ENCODE results near the gene GAL. TPM values are rescaled to one million over a fixed set of nuclear protein-coding genes. Genes with fewer than 3 reads are reported as not detected.

Gene GAL
- total and polyA plus RNA-seq, 4 experiments from 2014 or later: not detected

DNA sequence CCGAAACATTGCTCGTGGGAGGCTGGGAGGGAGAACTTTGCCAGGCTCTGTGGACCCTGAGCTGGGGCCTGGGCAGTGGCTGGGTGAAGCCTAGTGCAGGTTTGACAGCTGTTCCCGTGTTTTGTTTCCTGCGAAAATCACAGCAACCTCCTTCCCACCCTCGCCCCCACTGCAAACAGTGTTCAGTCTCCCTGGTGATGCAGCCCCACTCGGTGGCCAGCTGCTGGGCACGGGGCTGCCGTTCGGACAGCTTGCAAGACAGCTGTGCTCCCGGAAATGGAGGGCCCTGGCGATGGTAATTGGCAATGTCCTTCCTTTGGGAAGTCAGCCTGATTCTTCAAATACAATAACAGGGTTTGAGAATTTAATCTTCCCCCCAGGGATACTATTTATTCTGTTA is 10.4 kb upstream of the GAL start:
- Histone ChIP-seq H3K4me3 (ENCODE audit: low read length in 2 of 2) (no peak overlapping the region), H3K27ac (ENCODE audit: low read depth, low read length) (no peak overlapping the region), H3K27me3 (ENCODE audit: insufficient read depth, low read length) (no peaks in the 10 kb centered on the region), H3K4me1 (ENCODE audit: insufficient read depth, low read length) (no peaks in the 10 kb centered on the region), H3K36me3 (ENCODE audit: insufficient read depth, low read length) (no peaks in the 10 kb centered on the region), H3K9me3 (ENCODE audit: control insufficient read depth in 1 of 2, low read length in 2 of 2) (no peaks in the 10 kb centered on the region)
- Mint-ChIP-seq H3K27me3 (peaks cover 5% of the 10 kb centered on the region in 2 donors), H3K4me3 (no peak overlapping the region), H3K9me3 (peaks cover 0 to 5% (median 0%) of the 10 kb centered on the region in 8 donors), H3K27ac (no peak overlapping the region), H3K36me3 (no peaks in the 10 kb centered on the region), H3K4me1 (no peaks in the 10 kb centered on the region)
- ChIA-PET POLR2A (ENCODE audit: partially characterized antibody) (no interaction called here), CTCF (ENCODE audit: partially characterized antibody) (interaction anchor here (1.0 kb wide), 1 partner anchor 17 kb away, joined by 3 read pairs; no protein-coding TSS in a partner anchor)
- no peak for DNase-seq
- intact Hi-C loops (cut with micrococcal nuclease): no loop called here

DNA sequence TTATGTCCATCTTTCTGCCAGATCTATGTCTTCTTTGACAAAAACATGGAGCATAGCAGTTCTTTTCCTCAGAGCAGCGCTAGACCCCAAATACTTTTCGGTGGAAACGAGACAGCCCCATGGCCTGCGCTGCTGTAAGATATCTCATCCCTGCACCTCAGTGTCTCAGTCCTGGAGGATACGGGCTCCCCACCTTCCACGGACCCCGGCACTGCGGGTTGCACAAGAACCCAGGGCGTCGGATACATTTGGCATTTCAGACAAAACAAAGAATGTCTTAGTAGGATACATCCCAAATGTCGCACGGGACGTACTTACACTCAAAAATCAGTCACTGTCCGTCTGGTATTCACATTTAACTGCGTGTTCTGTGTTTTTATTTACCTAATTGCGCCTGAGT is 9.9 kb upstream of the GAL start:
- DNase-seq: no peak
- H3K9me3 Mint-ChIP-seq: peaks cover 0 to 5% (median 0%) of the 10 kb centered on the region in 8 donors
- H3K9me3 ChIP-seq (ENCODE audit: control insufficient read depth in 1 of 2, low read length in 2 of 2): no peaks in the 10 kb centered on the region
- H3K4me1 ChIP-seq (ENCODE audit: insufficient read depth, low read length): no peaks in the 10 kb centered on the region
- ChIA-PET CTCF (ENCODE audit: partially characterized antibody) (interaction anchor here (1.0 kb wide), 1 partner anchor 16 kb away, joined by 3 read pairs; no protein-coding TSS in a partner anchor), POLR2A (ENCODE audit: partially characterized antibody) (no interaction called here)
- peaks cover 5% of the 10 kb centered on the region in 2 donors for H3K27me3 Mint-ChIP-seq
- H3K27me3 ChIP-seq (ENCODE audit: insufficient read depth, low read length): no peaks in the 10 kb centered on the region
- intact Hi-C loops (cut with micrococcal nuclease): no loop called here
- H3K4me3 Mint-ChIP-seq: no peak overlapping the region
- H3K27ac ChIP-seq (ENCODE audit: low read depth, low read length): no peak overlapping the region
- no peaks in the 10 kb centered on the region for H3K4me1 Mint-ChIP-seq
- H3K36me3 ChIP-seq (ENCODE audit: insufficient read depth, low read length): no peaks in the 10 kb centered on the region
- H3K36me3 Mint-ChIP-seq: no peaks in the 10 kb centered on the region
- peak overlapping the region in 1 of 7 donors; percentile 59 for H3K27ac Mint-ChIP-seq
- H3K4me3 ChIP-seq (ENCODE audit: low read length in 2 of 2): no peak overlapping the region

DNA sequence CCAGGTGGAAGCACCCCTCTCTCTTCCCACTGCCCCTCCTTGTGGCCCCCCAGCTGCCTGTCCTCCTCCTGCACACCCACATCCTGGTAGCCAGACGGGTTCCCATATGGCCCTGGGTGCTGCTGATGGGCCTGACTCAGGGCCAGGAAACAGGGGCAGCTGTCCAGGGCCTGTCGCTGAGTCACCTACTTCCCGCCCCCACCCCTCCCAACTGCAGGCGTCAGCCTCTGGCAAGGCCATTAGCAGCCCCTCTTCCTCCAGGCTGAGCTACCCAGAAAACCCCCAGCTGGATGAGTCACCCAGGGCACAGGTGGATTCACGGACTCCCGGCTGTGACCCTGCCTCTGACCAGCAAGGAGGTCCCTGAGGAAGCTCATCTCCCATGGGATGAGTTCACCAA is 6.9 kb upstream of the GAL start:
- Mint-ChIP-seq H3K36me3 (no peaks in the 10 kb centered on the region), H3K4me3 (no peak overlapping the region), H3K4me1 (peaks cover 0 to 1% (median 0%) of the 10 kb centered on the region in 4 donors), H3K27me3 (peaks cover 5 to 7% of the 10 kb centered on the region in 2 donors), H3K9me3 (peaks cover 0 to 5% (median 0%) of the 10 kb centered on the region in 8 donors), H3K27ac (no peak overlapping the region)
- no peaks in the 10 kb centered on the region for H3K9me3 ChIP-seq (ENCODE audit: control insufficient read depth in 1 of 2, low read length in 2 of 2)
- POLR2A ChIA-PET (ENCODE audit: partially characterized antibody): no interaction called here
- H3K27me3 ChIP-seq (ENCODE audit: insufficient read depth, low read length): peaks cover 2% of the 10 kb centered on the region
- intact Hi-C loops (cut with micrococcal nuclease): no loop called here
- H3K4me3 ChIP-seq (ENCODE audit: low read length in 2 of 2): no peak overlapping the region
- H3K36me3 ChIP-seq (ENCODE audit: insufficient read depth, low read length): no peaks in the 10 kb centered on the region
- CTCF ChIA-PET (ENCODE audit: partially characterized antibody): interaction anchor here (0.7 kb wide), 1 partner anchor 14 kb away, joined by 3 read pairs; no protein-coding TSS in a partner anchor
- H3K4me1 ChIP-seq (ENCODE audit: insufficient read depth, low read length): no peaks in the 10 kb centered on the region
- H3K27ac ChIP-seq (ENCODE audit: low read depth, low read length): no peak overlapping the region
- DNase-seq: no peak

DNA sequence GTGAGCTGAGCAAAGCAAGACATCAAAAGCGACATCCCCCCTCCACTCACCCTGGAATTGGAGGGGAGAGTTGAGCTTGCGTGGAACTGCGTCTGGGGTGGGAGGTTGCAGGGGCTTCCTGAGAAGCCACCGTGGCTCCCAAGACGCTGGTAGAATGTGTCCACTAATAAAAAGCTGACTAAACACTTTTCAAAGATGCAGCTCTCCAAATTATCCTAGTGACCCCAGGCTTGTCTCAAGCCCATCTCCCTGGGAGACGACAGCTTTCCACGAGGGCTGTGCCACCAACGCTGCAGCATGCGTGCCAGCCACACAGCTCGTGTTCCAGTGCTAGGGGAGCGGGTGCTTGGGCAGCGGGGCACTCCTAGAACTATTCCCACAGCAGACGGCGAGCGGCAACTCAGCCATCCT is 6.3 kb upstream of the GAL start:
- H3K27ac Mint-ChIP-seq: no peak overlapping the region
- intact Hi-C loops (cut with micrococcal nuclease): no loop called here
- no peaks in the 10 kb centered on the region for H3K36me3 Mint-ChIP-seq

DNA sequence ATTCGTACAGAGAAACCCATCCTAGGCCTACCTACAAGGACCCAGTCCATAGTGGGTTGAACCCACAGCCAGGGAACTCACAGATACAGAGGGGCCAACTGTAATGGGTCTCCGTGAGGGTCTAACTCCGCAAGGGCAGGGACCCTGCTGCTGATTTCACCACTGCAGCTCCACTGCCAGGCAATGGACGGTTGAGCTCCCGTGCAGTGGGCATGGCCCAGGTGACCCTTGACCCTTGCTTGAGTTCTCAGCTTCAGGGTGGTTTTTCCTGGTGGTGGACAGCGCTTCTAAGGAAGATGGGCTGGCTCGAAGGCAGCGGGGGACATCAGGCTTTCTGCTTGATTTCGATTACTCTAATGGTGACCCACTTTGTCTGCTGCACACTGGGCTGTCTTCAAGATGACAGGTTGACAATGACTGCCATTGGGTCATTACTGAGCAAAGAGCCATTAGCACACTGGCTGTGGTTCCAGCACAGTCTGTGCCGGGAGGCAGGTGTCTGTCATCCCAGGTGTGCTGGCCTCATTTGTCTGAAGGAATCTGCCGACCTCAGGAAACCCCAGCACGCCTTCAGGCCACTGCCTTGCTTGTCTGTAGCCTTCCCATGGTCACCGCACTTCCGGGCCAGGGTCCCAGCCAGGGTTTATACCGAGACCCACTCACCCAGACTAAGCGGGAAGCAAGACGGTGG is 3.7 kb upstream of the GAL start:
- Mint-ChIP-seq H3K27me3 (peaks cover 13 to 14% of the 10 kb centered on the region in 2 donors), H3K4me1 (peaks cover 0 to 7% (median 1%) of the 10 kb centered on the region in 4 donors), H3K36me3 (no peaks in the 10 kb centered on the region), H3K9me3 (no peaks in the 10 kb centered on the region), H3K27ac (no peak overlapping the region), H3K4me3 (no peak overlapping the region)
- Histone ChIP-seq H3K4me3 (ENCODE audit: low read length in 2 of 2) (no peak overlapping the region), H3K36me3 (ENCODE audit: insufficient read depth, low read length) (no peaks in the 10 kb centered on the region), H3K9me3 (ENCODE audit: control insufficient read depth in 1 of 2, low read length in 2 of 2) (no peaks in the 10 kb centered on the region), H3K27me3 (ENCODE audit: insufficient read depth, low read length) (peaks cover 23% of the 10 kb centered on the region), H3K27ac (ENCODE audit: low read depth, low read length) (no peak overlapping the region), H3K4me1 (ENCODE audit: insufficient read depth, low read length) (no peaks in the 10 kb centered on the region)
- ChIA-PET POLR2A (ENCODE audit: partially characterized antibody) (no interaction called here), CTCF (ENCODE audit: partially characterized antibody) (no interaction called here)
- intact Hi-C loops (cut with micrococcal nuclease): no loop called here
- no peak for DNase-seq

More for the DNA sequence above, 6.3 kb upstream of the GAL start:
- H3K4me1 Mint-ChIP-seq: peaks cover 0 to 1% (median 0%) of the 10 kb centered on the region in 4 donors
- H3K27me3 Mint-ChIP-seq: peaks cover 10% of the 10 kb centered on the region in 2 donors
- ChIA-PET CTCF (ENCODE audit: partially characterized antibody) (no interaction called here), POLR2A (ENCODE audit: partially characterized antibody) (no interaction called here)
- no peak overlapping the region for H3K4me3 Mint-ChIP-seq
- Histone ChIP-seq H3K27me3 (ENCODE audit: insufficient read depth, low read length) (peaks cover 8% of the 10 kb centered on the region), H3K36me3 (ENCODE audit: insufficient read depth, low read length) (no peaks in the 10 kb centered on the region), H3K9me3 (ENCODE audit: control insufficient read depth in 1 of 2, low read length in 2 of 2) (no peaks in the 10 kb centered on the region), H3K27ac (ENCODE audit: low read depth, low read length) (no peak overlapping the region), H3K4me3 (ENCODE audit: low read length in 2 of 2) (no peak overlapping the region), H3K4me1 (ENCODE audit: insufficient read depth, low read length) (no peaks in the 10 kb centered on the region)
- no peak for DNase-seq
- peaks cover 0 to 2% (median 0%) of the 10 kb centered on the region in 8 donors for H3K9me3 Mint-ChIP-seq

DNA sequence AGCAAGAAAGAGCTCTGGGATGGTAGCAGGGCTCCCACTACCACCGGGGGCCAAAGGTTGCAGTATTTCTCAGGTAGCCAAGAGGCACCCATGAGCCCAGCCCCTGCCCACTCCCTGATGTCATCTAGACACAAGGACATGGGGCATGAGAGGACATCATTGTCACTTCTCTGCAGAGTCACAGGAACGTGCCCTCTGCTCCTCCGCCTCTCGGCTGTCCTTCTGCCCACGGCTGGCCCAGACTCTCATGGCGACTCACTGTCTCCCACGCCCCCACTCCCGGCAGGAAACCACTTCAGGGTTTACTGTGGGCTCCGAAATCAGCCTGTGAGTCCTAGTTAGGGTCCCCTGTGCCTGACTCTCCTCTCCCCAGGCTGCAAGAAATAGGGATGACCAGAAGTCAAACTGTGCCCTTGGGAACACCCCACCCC is 1.8 kb upstream of the GAL start:
- Histone ChIP-seq H3K27ac (ENCODE audit: low read depth, low read length) (no peak overlapping the region), H3K4me1 (ENCODE audit: insufficient read depth, low read length) (no peaks in the 10 kb centered on the region), H3K4me3 (ENCODE audit: low read length in 2 of 2) (no peak overlapping the region), H3K9me3 (ENCODE audit: control insufficient read depth in 1 of 2, low read length in 2 of 2) (no peaks in the 10 kb centered on the region), H3K27me3 (ENCODE audit: insufficient read depth, low read length) (peaks cover 23% of the 10 kb centered on the region), H3K36me3 (ENCODE audit: insufficient read depth, low read length) (no peaks in the 10 kb centered on the region)
- intact Hi-C loops (cut with micrococcal nuclease): no loop called here
- peaks cover 0 to 12% (median 2%) of the 10 kb centered on the region in 4 donors for H3K4me1 Mint-ChIP-seq
- no peaks in the 10 kb centered on the region for H3K36me3 Mint-ChIP-seq
- peaks cover 27 to 29% of the 10 kb centered on the region in 2 donors for H3K27me3 Mint-ChIP-seq
- no peak for DNase-seq
- no peak overlapping the region for H3K27ac Mint-ChIP-seq
- POLR2A ChIA-PET (ENCODE audit: partially characterized antibody): no interaction called here
- H3K9me3 Mint-ChIP-seq: peaks cover 0 to 2% (median 0%) of the 10 kb centered on the region in 8 donors
- CTCF ChIA-PET (ENCODE audit: partially characterized antibody): no interaction called here
- H3K4me3 Mint-ChIP-seq: no peak overlapping the region

DNA sequence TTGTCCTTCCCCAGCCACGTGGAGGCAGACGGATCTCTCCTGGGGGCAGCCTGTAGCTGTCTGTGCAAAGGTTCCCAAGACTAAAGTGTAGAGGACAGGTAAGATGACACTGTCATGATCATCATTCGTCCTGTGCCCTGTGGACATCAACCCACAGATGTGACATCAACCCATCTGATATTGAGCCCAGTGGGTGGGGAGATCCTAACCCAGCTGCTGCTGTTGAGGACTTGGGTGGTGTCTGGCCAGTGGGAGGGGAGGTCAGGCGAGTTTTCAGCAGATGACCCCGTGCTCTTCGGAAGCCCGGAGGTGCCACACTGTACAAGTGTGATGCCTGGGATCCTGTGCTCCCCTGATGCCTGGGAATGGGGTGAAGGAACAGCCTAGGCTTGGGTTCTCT is 1.2 kb upstream of the GAL start:
- no peak overlapping the region for H3K4me3 Mint-ChIP-seq

More for the DNA sequence above, 1.2 kb upstream of the GAL start:
- Mint-ChIP-seq H3K27ac (peak overlapping the region in 2 of 7 donors; percentile 43 to 63), H3K9me3 (peaks cover 0 to 2% (median 0%) of the 10 kb centered on the region in 8 donors), H3K27me3 (peaks cover 26 to 27% of the 10 kb centered on the region in 2 donors), H3K36me3 (no peaks in the 10 kb centered on the region), H3K4me1 (peaks cover 0 to 12% (median 2%) of the 10 kb centered on the region in 4 donors)
- Histone ChIP-seq H3K27me3 (ENCODE audit: insufficient read depth, low read length) (peaks cover 23% of the 10 kb centered on the region), H3K36me3 (ENCODE audit: insufficient read depth, low read length) (no peaks in the 10 kb centered on the region), H3K27ac (ENCODE audit: low read depth, low read length) (no peak overlapping the region), H3K9me3 (ENCODE audit: control insufficient read depth in 1 of 2, low read length in 2 of 2) (no peaks in the 10 kb centered on the region), H3K4me3 (ENCODE audit: low read length in 2 of 2) (no peak overlapping the region), H3K4me1 (ENCODE audit: insufficient read depth, low read length) (no peaks in the 10 kb centered on the region)
- DNase-seq: no peak
- intact Hi-C loops (cut with micrococcal nuclease): no loop called here
- POLR2A ChIA-PET (ENCODE audit: partially characterized antibody): no interaction called here
- CTCF ChIA-PET (ENCODE audit: partially characterized antibody): no interaction called here
